ENCODE measurements around the gene DACH1.

- TF ChIP-seq CTCF (conservative IDR thresholded peaks at IDR 0.05; ENCODE audit: low read length) (no peak), EZH2phosphoT487 (IDR thresholded peaks at IDR 0.05; ENCODE audit: borderline replicate concordance, low read depth, low read length) (no peak)
These were observed 60.1 kb downstream of the DACH1 start for GRCh38 chr13:71806886-71807285.

Data from OCI-LY7 (cell line).